A673 (cell line): ENCODE measurements around the gene FAM50A. TPM values are rescaled to one million over a fixed set of nuclear protein-coding genes. Genes with fewer than 3 reads are reported as not detected.
"Not testable (repeated sequence)": the region's sequence is repeated elsewhere in the genome, so short reads cannot be mapped to it uniquely, and the experiment has no call there.

ENCODE experiments used
- BruUV-seq: library from RNA; stranded (reverse); fragments of 400-500 nt; replicated peaks from 2 replicates; lab custom pipeline; 2021; lab: Mats Ljungman, UMichigan
- CTCF ChIA-PET: fragments of 300-600 bp; sonication (Branson Sonifier 250); formaldehyde crosslinking; loops from one replicate; lab custom pipeline; 2022; ENCODE audit warnings: antibody characterized with exemption; lab: Charles Lee
- POLR2A ChIA-PET: fragments of 300-600 bp; sonication (Branson Sonifier 250); formaldehyde crosslinking; loops from one replicate; lab custom pipeline; 2022; ENCODE audit warnings: antibody characterized with exemption; ENCODE audit not compliant: low non-redundant PET; lab: Charles Lee
- DNase-seq: peaks from one replicate; pipeline ENCODE4 v3.0.0-alpha.2; 2015; ENCODE audit warnings: low spot score
- H3K27ac ChIP-seq: fragments of 200-600 bp; sonication (generic); 2 replicates; pipeline ENCODE4 v1.5.1; 2016; ENCODE audit warnings: mixed run types, low read depth, mild to moderate bottlenecking, mixed read lengths, antibody characterized with exemption, low read length; ENCODE audit not compliant: poor library complexity, severe bottlenecking
- H3K27me3 ChIP-seq: fragments of 200-600 bp; sonication (generic); replicated peaks from 2 replicates; pipeline ENCODE4 v1.6.1; 2017; ENCODE audit warnings: mixed run types, low read depth, mild to moderate bottlenecking, mixed read lengths, antibody characterized with exemption, low read length; ENCODE audit not compliant: insufficient read depth, poor library complexity
- H3K36me3 ChIP-seq: fragments of 200-600 bp; sonication (generic); 2 replicates; pipeline ENCODE4 v1.6.1; 2016; ENCODE audit warnings: mixed run types, mild to moderate bottlenecking, mixed read lengths, antibody characterized with exemption, low read length; ENCODE audit not compliant: insufficient read depth, poor library complexity, severe bottlenecking
- H3K4me1 ChIP-seq: fragments of 200-600 bp; sonication (generic); 2 replicates; pipeline ENCODE4 v1.6.1; 2017; ENCODE audit warnings: mixed run types, mild to moderate bottlenecking, mixed read lengths, antibody characterized with exemption, low read length; ENCODE audit not compliant: insufficient read depth, poor library complexity, severe bottlenecking
- H3K4me3 ChIP-seq: fragments of 200-600 bp; sonication (generic); 2 replicates; pipeline ENCODE4 v1.5.1; 2016; ENCODE audit warnings: low read depth, mixed run types, mild to moderate bottlenecking, mixed read lengths, low read length; ENCODE audit not compliant: poor library complexity, severe bottlenecking
- H3K9me3 ChIP-seq: fragments of 200-600 bp; sonication (generic); 2 replicates; pipeline ENCODE4 v1.6.1; 2016; ENCODE audit warnings: mixed run types, low read depth, mild to moderate bottlenecking, mixed read lengths, antibody characterized with exemption, low read length; ENCODE audit not compliant: poor library complexity, severe bottlenecking
- EZH2 ChIP-seq: fragments of 200-600 bp; sonication (generic); IDR thresholded peaks from 2 replicates; pipeline ENCODE4 v1.6.1; 2017; ENCODE audit warnings: borderline replicate concordance, low read depth, mild to moderate bottlenecking, mixed read lengths, antibody characterized with exemption, low read length; ENCODE audit not compliant: poor library complexity, severe bottlenecking
- intact Hi-C: fragments of 100-400 bp; cut with micrococcal nuclease; formaldehyde crosslinking; loops from one replicate; pipeline ENCODE4 v1.10.0; 2022; ENCODE audit not compliant: unreplicated experiment
- total RNA-seq: library from RNA; stranded (reverse); gene quantifications from 2 replicates; pipeline ENCODE4 v1.2.3, GENCODE V29; 2021
- TF ChIP-seq, protein P1 (sequence below): fragments of 300-800, 200-600 bp; sonication (generic); conservative IDR thresholded peaks from 2 replicates; pipeline ENCODE4 v1.5.1; 2017; ENCODE audit warnings: low read depth, mild to moderate bottlenecking, antibody characterized with exemption, low read length, moderate library complexity, mixed read lengths

Gene FAM50A
- total RNA-seq, 1 experiment from 2014 or later = 83.7 TPM

DNA sequence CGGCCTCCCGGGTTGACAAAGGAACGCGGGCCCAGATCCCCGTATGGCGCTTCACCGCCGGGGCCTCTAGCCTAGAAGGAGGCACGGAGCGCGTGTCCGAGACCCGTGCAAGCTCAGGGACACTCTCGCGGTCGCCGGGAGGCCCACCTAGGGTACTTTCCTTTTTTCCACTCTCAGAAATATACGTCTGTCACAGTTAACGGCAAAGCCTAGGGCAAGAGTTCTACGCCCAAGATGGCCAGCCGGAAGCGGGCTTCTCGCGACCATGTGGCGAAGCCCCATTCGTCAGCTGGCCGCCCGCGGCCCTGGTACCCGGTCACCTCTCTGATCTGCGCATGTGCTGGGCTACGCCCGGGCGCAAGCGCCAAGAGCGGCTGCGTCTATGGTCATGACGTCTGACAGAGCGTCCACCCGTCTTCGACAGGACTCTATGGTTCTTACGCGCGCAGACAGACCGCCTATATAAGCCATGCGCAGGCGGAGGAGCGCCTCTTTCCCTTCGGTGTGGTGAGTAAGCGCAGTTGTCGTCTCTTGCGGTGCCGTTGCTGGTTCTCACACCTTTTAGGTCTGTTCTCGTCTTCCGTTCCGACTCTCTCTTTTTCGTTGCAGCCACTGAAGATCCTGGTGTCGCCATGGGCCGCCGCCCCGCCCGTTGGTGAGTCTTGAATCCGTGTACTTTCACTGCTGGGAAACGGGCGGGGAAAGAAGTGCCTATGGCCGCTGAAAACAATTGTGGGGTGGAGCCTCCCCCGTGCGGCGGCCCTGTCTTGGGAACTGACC is 45.9 kb upstream of the FAM50A start, which contains the start of gene RPL10:
Gene RPL10, plus strand, starts transcription at position 490 of the 780 bp plus-strand sequence. Its CDS starts 143 bp downstream, at position 633.
- ChIA-PET CTCF (no interaction called here), POLR2A (interaction anchor here (0.6 to 1.1 kb wide), 4 partner anchors 17 to 129 kb away, joined by 3 to 4 read pairs (median 3); no protein-coding TSS in a partner anchor)
- Histone ChIP-seq H3K36me3 (peaks cover 25% of the 10 kb centered on the region), H3K27me3 (no peaks in the 10 kb centered on the region), H3K4me1 (no peaks in the 10 kb centered on the region), H3K4me3 (peak within 1 kb of the TSS; percentile 89), H3K9me3 (no peaks in the 10 kb centered on the region), H3K27ac (peak within 1 kb of the TSS; percentile 100)
- BruUV-seq = no TSS peak
- DNase-seq = peak; percentile 96
- TF ChIP-seq EZH2 = no peak
- TF ChIP-seq, protein P1, sequence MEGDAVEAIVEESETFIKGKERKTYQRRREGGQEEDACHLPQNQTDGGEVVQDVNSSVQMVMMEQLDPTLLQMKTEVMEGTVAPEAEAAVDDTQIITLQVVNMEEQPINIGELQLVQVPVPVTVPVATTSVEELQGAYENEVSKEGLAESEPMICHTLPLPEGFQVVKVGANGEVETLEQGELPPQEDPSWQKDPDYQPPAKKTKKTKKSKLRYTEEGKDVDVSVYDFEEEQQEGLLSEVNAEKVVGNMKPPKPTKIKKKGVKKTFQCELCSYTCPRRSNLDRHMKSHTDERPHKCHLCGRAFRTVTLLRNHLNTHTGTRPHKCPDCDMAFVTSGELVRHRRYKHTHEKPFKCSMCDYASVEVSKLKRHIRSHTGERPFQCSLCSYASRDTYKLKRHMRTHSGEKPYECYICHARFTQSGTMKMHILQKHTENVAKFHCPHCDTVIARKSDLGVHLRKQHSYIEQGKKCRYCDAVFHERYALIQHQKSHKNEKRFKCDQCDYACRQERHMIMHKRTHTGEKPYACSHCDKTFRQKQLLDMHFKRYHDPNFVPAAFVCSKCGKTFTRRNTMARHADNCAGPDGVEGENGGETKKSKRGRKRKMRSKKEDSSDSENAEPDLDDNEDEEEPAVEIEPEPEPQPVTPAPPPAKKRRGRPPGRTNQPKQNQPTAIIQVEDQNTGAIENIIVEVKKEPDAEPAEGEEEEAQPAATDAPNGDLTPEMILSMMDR = no peak
- intact Hi-C loops = loop anchor here (10.0 kb wide), 1 partner anchor 423 kb away; the partner anchor contains the start of genes HCFC1 and TMEM187

DNA sequence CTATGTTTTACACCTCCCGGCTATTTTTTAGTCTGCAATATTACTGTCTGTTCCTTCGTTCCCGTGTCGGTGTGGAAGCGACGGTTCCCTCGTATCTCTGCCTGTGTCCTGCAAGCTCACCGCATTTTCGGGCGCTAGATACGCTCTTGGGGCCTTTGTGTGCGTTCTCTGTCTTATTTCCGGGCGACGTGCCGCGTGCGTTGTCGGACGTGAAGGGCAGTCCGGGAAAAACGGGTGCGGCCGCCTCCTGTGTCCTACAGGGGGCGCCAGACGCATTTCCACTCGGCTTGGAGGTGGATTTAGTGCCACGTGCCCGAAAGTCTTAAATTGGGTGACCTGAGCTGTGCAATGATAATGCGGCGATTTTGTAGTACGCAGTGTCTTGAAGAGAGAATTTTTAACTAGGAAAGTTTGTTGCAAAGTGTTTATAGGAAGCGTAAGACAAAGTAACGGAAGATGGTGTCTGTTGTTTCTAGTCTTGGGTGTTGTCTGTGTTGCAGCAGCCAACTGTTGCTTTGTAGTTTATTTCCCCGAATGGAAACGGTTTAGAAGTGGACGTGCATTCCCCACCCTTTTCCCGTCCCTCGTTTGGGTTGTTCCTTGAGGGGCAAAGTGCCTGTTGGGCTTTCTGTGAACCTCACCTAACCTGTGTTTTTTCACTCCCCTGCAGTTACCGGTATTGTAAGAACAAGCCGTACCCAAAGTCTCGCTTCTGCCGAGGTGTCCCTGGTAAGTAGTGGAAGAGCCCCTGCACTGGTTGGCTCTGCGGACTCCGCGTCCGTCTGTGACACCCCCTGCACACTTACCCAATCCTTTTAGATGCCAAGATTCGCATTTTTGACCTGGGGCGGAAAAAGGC is 45.0 kb upstream of the FAM50A start:
- TSS peak; percentile 82 for BruUV-seq
- TF ChIP-seq, protein P1 = peak; percentile 83
- TF ChIP-seq EZH2 = no peak

DNA sequence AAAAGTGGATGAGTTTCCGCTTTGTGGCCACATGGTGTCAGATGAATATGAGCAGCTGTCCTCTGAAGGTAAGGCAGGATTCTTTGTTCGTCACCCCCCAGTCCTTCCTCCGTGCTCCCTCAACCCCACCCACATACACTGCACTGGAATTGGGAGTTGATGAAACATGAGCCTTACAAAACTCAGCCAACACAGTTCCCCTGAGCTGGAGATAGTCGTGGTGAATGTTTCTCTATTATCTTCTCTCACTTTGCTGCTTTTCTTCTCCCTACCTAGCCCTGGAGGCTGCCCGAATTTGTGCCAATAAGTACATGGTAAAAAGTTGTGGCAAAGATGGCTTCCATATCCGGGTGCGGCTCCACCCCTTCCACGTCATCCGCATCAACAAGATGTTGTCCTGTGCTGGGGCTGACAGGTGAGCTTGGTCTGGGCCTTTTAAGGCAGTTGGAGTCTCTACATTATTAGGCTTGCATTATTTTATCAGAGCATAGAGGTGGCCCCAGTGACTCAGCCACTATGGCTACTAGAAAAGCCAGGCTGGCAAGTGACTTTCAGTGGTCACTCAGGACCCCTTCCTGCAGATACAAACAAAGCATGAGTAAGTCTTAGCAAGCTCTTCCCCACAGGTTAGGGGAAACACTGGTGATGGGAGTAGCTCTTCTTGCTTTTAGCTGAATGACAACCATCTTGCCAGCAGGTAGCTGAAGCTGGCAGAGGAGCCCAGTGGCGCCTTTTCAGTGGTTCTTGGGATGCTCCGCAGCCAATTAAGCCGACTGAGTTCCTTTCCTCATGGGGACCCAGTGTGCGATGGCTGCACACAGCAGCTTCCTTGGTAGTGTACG is 44.2 kb upstream of the FAM50A start:
- no peak for DNase-seq
- CTCF ChIA-PET = no interaction called here
- peak overlapping the region; percentile 89 for H3K4me3 ChIP-seq
- TF ChIP-seq, protein P1 = no peak
- no peak for TF ChIP-seq EZH2
- H3K27me3 ChIP-seq = no peaks in the 10 kb centered on the region
- no peaks in the 10 kb centered on the region for H3K9me3 ChIP-seq
- H3K36me3 ChIP-seq = peaks cover 25% of the 10 kb centered on the region
- intact Hi-C loops = loop anchor here (10.0 kb wide), 1 partner anchor 425 kb away; the partner anchor contains the start of genes HCFC1 and TMEM187
- peak overlapping the region; percentile 100 for H3K27ac ChIP-seq
- no TSS peak for BruUV-seq
- POLR2A ChIA-PET = no interaction called here
- no peaks in the 10 kb centered on the region for H3K4me1 ChIP-seq

More for the DNA sequence above, 45.0 kb upstream of the FAM50A start:
- DNase-seq = peak; percentile 81
- no peaks in the 10 kb centered on the region for H3K9me3 ChIP-seq
- peak overlapping the region; percentile 89 for H3K4me3 ChIP-seq
- ChIA-PET CTCF (no interaction called here), POLR2A (no interaction called here)
- no peaks in the 10 kb centered on the region for H3K27me3 ChIP-seq
- H3K27ac ChIP-seq = peak overlapping the region; percentile 100
- intact Hi-C loops = loop anchor here (10.0 kb wide), 1 partner anchor 424 kb away; the partner anchor contains the start of genes HCFC1 and TMEM187
- H3K36me3 ChIP-seq = peaks cover 25% of the 10 kb centered on the region
- no peaks in the 10 kb centered on the region for H3K4me1 ChIP-seq

DNA sequence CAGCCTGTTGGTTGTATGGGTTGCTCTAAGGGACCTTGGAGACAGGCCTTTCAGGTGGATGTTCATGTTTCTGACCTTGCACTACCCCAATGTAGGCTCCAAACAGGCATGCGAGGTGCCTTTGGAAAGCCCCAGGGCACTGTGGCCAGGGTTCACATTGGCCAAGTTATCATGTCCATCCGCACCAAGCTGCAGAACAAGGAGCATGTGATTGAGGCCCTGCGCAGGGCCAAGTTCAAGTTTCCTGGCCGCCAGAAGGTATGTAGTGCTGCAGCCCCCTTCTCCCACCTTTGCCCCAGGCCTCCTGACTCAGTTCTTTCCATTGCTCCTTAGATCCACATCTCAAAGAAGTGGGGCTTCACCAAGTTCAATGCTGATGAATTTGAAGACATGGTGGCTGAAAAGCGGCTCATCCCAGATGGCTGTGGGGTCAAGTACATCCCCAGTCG is 43.5 kb upstream of the FAM50A start:
- peaks cover 25% of the 10 kb centered on the region for H3K36me3 ChIP-seq
- BruUV-seq, H3K27ac ChIP-seq, DNase-seq, intact Hi-C loops, POLR2A ChIA-PET, H3K4me3 ChIP-seq, H3K4me1 ChIP-seq, H3K27me3 ChIP-seq, H3K9me3 ChIP-seq, CTCF ChIA-PET: not testable (repeated sequence)
